Measurements from ENCODE around the gene SULT1C3.

The SULT1C3 gene

GRCh38 chr2:108229875-108230274 is 9.9 kb upstream of the SULT1C3 start:
- Histone ChIP-seq H3K36me3 (ENCODE audit: insufficient read depth, low read length) (no peaks in the 10 kb centered on the region), H3K9ac (ENCODE audit: insufficient read length) (no peak overlapping the region), H3K27ac (no peak overlapping the region), H3K4me3 (no peak overlapping the region), H3K9me3 (ENCODE audit: low read depth, low read length) (no peaks in the 10 kb centered on the region)
- no peak for DNase-seq (ENCODE audit: low read depth, low spot score)
- TF ChIP-seq POLR2AphosphoS5 (IDR thresholded peaks at IDR 0.05; ENCODE audit: borderline replicate concordance, low read depth, low read length) (no peak), EZH2 (IDR thresholded peaks at IDR 0.05) (no peak), FOXP2 (optimal IDR thresholded peaks at IDR 0.05; ENCODE audit: control extremely low read depth, extremely low read length, insufficient read depth) (no peak)

GRCh38 chr2:108235577-108235976 is 4.2 kb upstream of the SULT1C3 start:
- Histone ChIP-seq H3K4me3 (no peak overlapping the region), H3K27ac (no peak overlapping the region), H3K9ac (ENCODE audit: insufficient read length) (no peak overlapping the region), H3K36me3 (ENCODE audit: insufficient read depth, low read length) (no peaks in the 10 kb centered on the region), H3K9me3 (ENCODE audit: low read depth, low read length) (no peaks in the 10 kb centered on the region)
- DNase-seq (ENCODE audit: low read depth, low spot score): no peak
- no peak for TF ChIP-seq POLR2AphosphoS5 (IDR thresholded peaks at IDR 0.05; ENCODE audit: borderline replicate concordance, low read depth, low read length)

- Histone ChIP-seq H3K36me3 (ENCODE audit: insufficient read depth, low read length) (no peaks in the 10 kb centered on the region), H3K27ac (no peak overlapping the region), H3K4me3 (no peak overlapping the region), H3K9ac (ENCODE audit: insufficient read length) (no peak overlapping the region), H3K9me3 (ENCODE audit: low read depth, low read length) (no peaks in the 10 kb centered on the region)
- TF ChIP-seq EZH2 (IDR thresholded peaks at IDR 0.05): no peak
- no peak for TF ChIP-seq FOXP2 (optimal IDR thresholded peaks at IDR 0.05; ENCODE audit: control extremely low read depth, extremely low read length, insufficient read depth)
- TF ChIP-seq POLR2AphosphoS5 (IDR thresholded peaks at IDR 0.05; ENCODE audit: borderline replicate concordance, low read depth, low read length): no peak
- DNase-seq (ENCODE audit: low read depth, low spot score): no peak
Observed at GRCh38 chr2:108236676-108237335, 3.0 kb upstream of the SULT1C3 start.

- no peak overlapping the region for H3K27ac ChIP-seq
- no peak for TF ChIP-seq FOXP2 (optimal IDR thresholded peaks at IDR 0.05; ENCODE audit: control extremely low read depth, extremely low read length, insufficient read depth)
- TF ChIP-seq EZH2 (IDR thresholded peaks at IDR 0.05): no peak
- TF ChIP-seq POLR2AphosphoS5 (IDR thresholded peaks at IDR 0.05; ENCODE audit: borderline replicate concordance, low read depth, low read length): no peak
- no peaks in the 10 kb centered on the region for H3K36me3 ChIP-seq (ENCODE audit: insufficient read depth, low read length)
- H3K9me3 ChIP-seq (ENCODE audit: low read depth, low read length): no peaks in the 10 kb centered on the region
- no peak for DNase-seq (ENCODE audit: low read depth, low spot score)
- no peak overlapping the region for H3K9ac ChIP-seq (ENCODE audit: insufficient read length)
- H3K4me3 ChIP-seq: no peak overlapping the region
Observed at GRCh38 chr2:108240966-108241365, 1.2 kb downstream of the SULT1C3 start.

- Histone ChIP-seq H3K9ac (ENCODE audit: insufficient read length) (no peak overlapping the region), H3K9me3 (ENCODE audit: low read depth, low read length) (no peaks in the 10 kb centered on the region), H3K4me3 (no peak overlapping the region), H3K27ac (no peak overlapping the region), H3K36me3 (ENCODE audit: insufficient read depth, low read length) (no peaks in the 10 kb centered on the region)
- no peak for TF ChIP-seq FOXP2 (optimal IDR thresholded peaks at IDR 0.05; ENCODE audit: control extremely low read depth, extremely low read length, insufficient read depth)
- TF ChIP-seq EZH2 (IDR thresholded peaks at IDR 0.05): no peak
- TF ChIP-seq POLR2AphosphoS5 (IDR thresholded peaks at IDR 0.05; ENCODE audit: borderline replicate concordance, low read depth, low read length): no peak
- no peak for DNase-seq (ENCODE audit: low read depth, low spot score)
Observed at GRCh38 chr2:108243566-108243965, 3.8 kb downstream of the SULT1C3 start.

GRCh38 chr2:108244667-108245414 is 5.1 kb downstream of the SULT1C3 start:
- Histone ChIP-seq H3K4me3 (no peak overlapping the region), H3K27ac (no peak overlapping the region), H3K36me3 (ENCODE audit: insufficient read depth, low read length) (no peaks in the 10 kb centered on the region), H3K9ac (ENCODE audit: insufficient read length) (no peak overlapping the region), H3K9me3 (ENCODE audit: low read depth, low read length) (no peaks in the 10 kb centered on the region)
- no peak for TF ChIP-seq EZH2 (IDR thresholded peaks at IDR 0.05)
- no peak for TF ChIP-seq FOXP2 (optimal IDR thresholded peaks at IDR 0.05; ENCODE audit: control extremely low read depth, extremely low read length, insufficient read depth)
- TF ChIP-seq POLR2AphosphoS5 (IDR thresholded peaks at IDR 0.05; ENCODE audit: borderline replicate concordance, low read depth, low read length): no peak
- no peak for DNase-seq (ENCODE audit: low read depth, low spot score)

GRCh38 chr2:108253106-108253505 is 13.3 kb downstream of the SULT1C3 start:
- Histone ChIP-seq H3K27ac (no peak overlapping the region), H3K9me3 (ENCODE audit: low read depth, low read length) (no peaks in the 10 kb centered on the region), H3K9ac (ENCODE audit: insufficient read length) (no peak overlapping the region), H3K4me3 (no peak overlapping the region), H3K36me3 (ENCODE audit: insufficient read depth, low read length) (no peaks in the 10 kb centered on the region)
- DNase-seq (ENCODE audit: low read depth, low spot score): no peak
- TF ChIP-seq POLR2AphosphoS5 (IDR thresholded peaks at IDR 0.05; ENCODE audit: borderline replicate concordance, low read depth, low read length) (no peak), EZH2 (IDR thresholded peaks at IDR 0.05) (no peak), FOXP2 (optimal IDR thresholded peaks at IDR 0.05; ENCODE audit: control extremely low read depth, extremely low read length, insufficient read depth) (no peak)

- TF ChIP-seq EZH2 (IDR thresholded peaks at IDR 0.05): no peak
- no peak for TF ChIP-seq FOXP2 (optimal IDR thresholded peaks at IDR 0.05; ENCODE audit: control extremely low read depth, extremely low read length, insufficient read depth)
- TF ChIP-seq POLR2AphosphoS5 (IDR thresholded peaks at IDR 0.05; ENCODE audit: borderline replicate concordance, low read depth, low read length): no peak
- Histone ChIP-seq H3K36me3 (ENCODE audit: insufficient read depth, low read length) (no peaks in the 10 kb centered on the region), H3K27ac (no peak overlapping the region), H3K4me3 (no peak overlapping the region), H3K9me3 (ENCODE audit: low read depth, low read length) (no peaks in the 10 kb centered on the region), H3K9ac (ENCODE audit: insufficient read length) (no peak overlapping the region)
- DNase-seq (ENCODE audit: low read depth, low spot score): no peak
Observed at GRCh38 chr2:108257757-108258331, 18.1 kb downstream of the SULT1C3 start.
